Measurements from ENCODE around the gene AHDC1.
A peak's percentile ranks its signal among the peaks of the same experiment; 100 is the strongest.
"Not testable (repeated sequence)": the region's sequence is repeated elsewhere in the genome, so short reads cannot be mapped to it uniquely, and the experiment has no call there.

Gene AHDC1

GRCh38 chr1:27634177-27634984, 30.4 kb upstream of the AHDC1 start:
- DNase-seq (ENCODE audit: low read depth), result peak; percentile 66

- DNase-seq (ENCODE audit: low read depth), result no peak
These were observed 29.8 kb upstream of the AHDC1 start for GRCh38 chr1:27633640-27634176.

GRCh38 chr1:27633298-27633610, 29.3 kb upstream of the AHDC1 start:
- DNase-seq (ENCODE audit: low read depth), result no peak

GRCh38 chr1:27632387-27633297, 28.7 kb upstream of the AHDC1 start:
- peak; percentile 82 for DNase-seq (ENCODE audit: low read depth)

GRCh38 chr1:27630859-27631491, 27.0 kb upstream of the AHDC1 start:
- peak; percentile 94 for DNase-seq (ENCODE audit: low read depth)

- no peak for DNase-seq (ENCODE audit: low read depth)
These were observed 24.8 kb upstream of the AHDC1 start for GRCh38 chr1:27628712-27629111.

- not testable (repeated sequence) for DNase-seq (ENCODE audit: low read depth)
These were observed 23.8 kb upstream of the AHDC1 start for GRCh38 chr1:27627733-27628132.

- DNase-seq (ENCODE audit: low read depth), result no peak
These were observed 23.1 kb upstream of the AHDC1 start for GRCh38 chr1:27627061-27627460.

- DNase-seq (ENCODE audit: low read depth), result no peak
These were observed 22.3 kb upstream of the AHDC1 start for GRCh38 chr1:27626031-27626935.

GRCh38 chr1:27624467-27625178, 20.7 kb upstream of the AHDC1 start:
- no peak for DNase-seq (ENCODE audit: low read depth)

GRCh38 chr1:27623327-27624212, 19.6 kb upstream of the AHDC1 start:
- DNase-seq (ENCODE audit: low read depth), result no peak

GRCh38 chr1:27622828-27623227, 18.9 kb upstream of the AHDC1 start:
- no peak for DNase-seq (ENCODE audit: low read depth)

- DNase-seq (ENCODE audit: low read depth), result no peak
These were observed 17.3 kb upstream of the AHDC1 start for GRCh38 chr1:27621051-27621920.

GRCh38 chr1:27619782-27620438, 16.0 kb upstream of the AHDC1 start:
- DNase-seq (ENCODE audit: low read depth), result not testable (repeated sequence)

- DNase-seq (ENCODE audit: low read depth), result no peak
These were observed 14.6 kb upstream of the AHDC1 start for GRCh38 chr1:27618341-27619082.

- no peak for DNase-seq (ENCODE audit: low read depth)
These were observed 13.5 kb upstream of the AHDC1 start for GRCh38 chr1:27617420-27617819.

GRCh38 chr1:27616441-27616840, 12.5 kb upstream of the AHDC1 start:
- no peak for DNase-seq (ENCODE audit: low read depth)
